Astrocyte of the cerebellum (primary cell): ENCODE results near the gene PPP6R2.

Experiments used
- DNase-seq: peaks from one replicate; pipeline ENCODE4 v3.0.0-alpha.2; 2011; ENCODE audit warnings: low read depth
- H3K4me3 ChIP-seq: 2 replicates; pipeline ENCODE4 v1.5.1; 2011; ENCODE audit warnings: mild to moderate bottlenecking, low read depth, low read length, moderate library complexity
- in situ Hi-C: cut with HindIII; loops from 2 replicates; pipeline ENCODE4 v1.10.0; 2017; ENCODE audit warnings: low sequenced_read_pairs
- TF ChIP-seq, protein P1 (sequence below): IDR thresholded peaks from 2 replicates; pipeline ENCODE4 v1.5.1; 2012; ENCODE audit warnings: low read length, low read depth, moderate library complexity, mild to moderate bottlenecking; ENCODE audit errors: missing control alignments

The PPP6R2 gene

DNA sequence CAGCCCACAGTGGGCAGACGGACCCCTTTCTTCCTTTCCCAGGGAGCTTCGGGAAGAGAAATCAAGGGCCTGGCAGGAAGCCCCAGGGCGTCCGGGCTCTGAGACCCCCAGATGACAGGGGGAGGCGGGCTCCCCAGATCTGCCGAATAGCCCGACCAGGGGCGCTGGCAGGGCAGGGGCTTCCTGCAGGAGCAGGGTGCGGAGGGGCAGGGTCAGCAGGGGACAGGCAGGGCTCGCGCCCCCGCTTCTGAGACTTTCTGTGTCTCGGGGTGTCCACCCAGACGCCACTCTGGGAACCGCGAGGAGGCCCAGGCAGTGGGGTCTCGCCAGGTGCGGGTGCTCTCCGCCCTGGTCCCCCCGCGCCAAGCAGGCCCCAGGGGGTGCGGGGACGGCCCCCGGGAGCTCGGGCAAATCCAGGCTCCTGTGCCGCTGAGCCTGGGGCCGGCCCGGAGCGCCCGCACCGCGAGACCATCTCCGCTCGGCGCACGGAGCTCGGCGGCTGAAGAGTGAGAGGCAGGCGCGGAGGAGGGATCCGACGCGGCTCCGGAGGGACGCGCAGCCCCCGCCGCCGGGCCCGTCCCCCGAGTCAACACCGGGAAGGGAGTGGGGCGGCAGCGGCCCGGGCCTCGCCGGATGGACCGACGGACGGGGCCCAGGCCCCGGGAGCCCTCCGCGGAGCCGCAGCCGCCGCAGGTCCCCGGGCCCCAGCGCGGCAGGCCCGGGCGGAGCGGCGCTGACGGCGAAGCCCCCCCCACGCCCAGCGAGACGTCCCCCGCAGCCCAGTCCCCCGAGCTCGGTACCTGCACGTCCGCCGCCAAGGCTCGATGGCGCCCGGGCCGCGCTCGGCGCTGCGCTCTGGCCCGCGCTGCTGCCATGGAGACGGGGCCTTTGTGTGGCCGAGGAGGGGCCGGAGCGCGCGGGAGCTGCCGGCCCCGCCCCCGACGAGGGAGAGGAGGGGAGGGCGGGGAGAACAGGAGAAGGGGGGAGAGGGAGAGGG lies 36.1 kb upstream of the PPP6R2 start, which contains the start of gene PLXNB2:
TSS of gene PLXNB2 (minus strand) at position 894 of the 997 bp plus-strand sequence. CDS start 17,062 bp downstream, outside the sequence.
- H3K4me3 ChIP-seq = peak within 1 kb of the TSS; percentile 93
- TF ChIP-seq, protein P1, sequence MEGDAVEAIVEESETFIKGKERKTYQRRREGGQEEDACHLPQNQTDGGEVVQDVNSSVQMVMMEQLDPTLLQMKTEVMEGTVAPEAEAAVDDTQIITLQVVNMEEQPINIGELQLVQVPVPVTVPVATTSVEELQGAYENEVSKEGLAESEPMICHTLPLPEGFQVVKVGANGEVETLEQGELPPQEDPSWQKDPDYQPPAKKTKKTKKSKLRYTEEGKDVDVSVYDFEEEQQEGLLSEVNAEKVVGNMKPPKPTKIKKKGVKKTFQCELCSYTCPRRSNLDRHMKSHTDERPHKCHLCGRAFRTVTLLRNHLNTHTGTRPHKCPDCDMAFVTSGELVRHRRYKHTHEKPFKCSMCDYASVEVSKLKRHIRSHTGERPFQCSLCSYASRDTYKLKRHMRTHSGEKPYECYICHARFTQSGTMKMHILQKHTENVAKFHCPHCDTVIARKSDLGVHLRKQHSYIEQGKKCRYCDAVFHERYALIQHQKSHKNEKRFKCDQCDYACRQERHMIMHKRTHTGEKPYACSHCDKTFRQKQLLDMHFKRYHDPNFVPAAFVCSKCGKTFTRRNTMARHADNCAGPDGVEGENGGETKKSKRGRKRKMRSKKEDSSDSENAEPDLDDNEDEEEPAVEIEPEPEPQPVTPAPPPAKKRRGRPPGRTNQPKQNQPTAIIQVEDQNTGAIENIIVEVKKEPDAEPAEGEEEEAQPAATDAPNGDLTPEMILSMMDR = no peak
- in situ Hi-C loops = no loop called here
- peak; percentile 39 for DNase-seq

DNA sequence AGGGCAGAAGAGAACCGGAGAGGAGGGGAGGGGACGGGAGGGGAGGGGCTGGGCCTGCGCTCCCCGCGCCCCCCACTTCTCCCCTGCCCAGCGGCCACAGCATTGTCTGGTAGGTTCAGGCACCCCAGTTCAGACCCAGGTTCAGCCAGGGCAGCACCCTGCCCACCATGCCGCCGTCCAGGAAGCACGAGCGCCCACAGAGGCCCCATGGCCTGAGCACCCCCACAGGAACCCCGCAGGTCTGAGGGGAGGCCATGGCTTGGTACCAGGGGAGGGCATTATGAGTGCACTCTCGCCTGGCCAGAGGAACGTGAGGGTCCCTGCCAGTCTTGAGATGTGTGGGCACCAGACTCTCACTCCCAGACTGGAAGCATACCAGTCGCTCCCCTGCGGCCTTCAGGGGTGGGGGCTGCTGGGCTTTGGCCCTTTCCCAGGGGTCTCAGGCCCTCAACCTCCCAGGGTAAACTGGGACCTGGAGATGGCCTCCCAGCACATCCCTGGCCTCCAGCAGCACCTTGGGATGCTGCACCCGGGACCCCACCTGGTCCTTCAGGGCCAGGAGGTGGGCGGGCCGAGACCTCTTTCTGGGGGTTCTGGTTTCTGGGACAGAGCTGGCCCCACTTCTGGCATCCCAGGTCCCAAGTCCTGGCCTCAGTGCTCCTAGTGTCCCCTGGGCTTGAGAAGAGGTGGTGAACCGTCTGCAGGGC lies 35.1 kb upstream of the PPP6R2 start:
- TF ChIP-seq, protein P1 = no peak
- DNase-seq = no peak
- H3K4me3 ChIP-seq = no peak overlapping the region
- in situ Hi-C loops = no loop called here

DNA sequence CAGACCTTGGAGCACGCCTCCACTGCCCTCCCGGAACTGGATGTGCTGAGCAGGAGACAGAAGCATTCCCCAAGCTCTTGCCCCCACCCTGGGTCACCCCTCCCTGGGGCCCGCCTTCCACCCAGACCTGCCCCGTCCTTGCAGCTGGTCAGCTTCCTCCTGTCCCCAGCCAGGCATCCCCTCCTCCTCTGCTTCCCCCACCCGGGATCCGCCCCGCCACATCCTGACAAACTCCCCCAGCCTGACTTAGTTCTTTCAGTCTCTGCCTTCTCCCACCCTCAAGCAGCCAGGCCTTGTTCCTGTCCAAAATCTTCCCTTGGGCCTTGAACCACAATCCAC lies 34.6 kb upstream of the PPP6R2 start:
- no peak overlapping the region for H3K4me3 ChIP-seq
- in situ Hi-C loops = no loop called here
- no peak for DNase-seq
- TF ChIP-seq, protein P1 = no peak

DNA sequence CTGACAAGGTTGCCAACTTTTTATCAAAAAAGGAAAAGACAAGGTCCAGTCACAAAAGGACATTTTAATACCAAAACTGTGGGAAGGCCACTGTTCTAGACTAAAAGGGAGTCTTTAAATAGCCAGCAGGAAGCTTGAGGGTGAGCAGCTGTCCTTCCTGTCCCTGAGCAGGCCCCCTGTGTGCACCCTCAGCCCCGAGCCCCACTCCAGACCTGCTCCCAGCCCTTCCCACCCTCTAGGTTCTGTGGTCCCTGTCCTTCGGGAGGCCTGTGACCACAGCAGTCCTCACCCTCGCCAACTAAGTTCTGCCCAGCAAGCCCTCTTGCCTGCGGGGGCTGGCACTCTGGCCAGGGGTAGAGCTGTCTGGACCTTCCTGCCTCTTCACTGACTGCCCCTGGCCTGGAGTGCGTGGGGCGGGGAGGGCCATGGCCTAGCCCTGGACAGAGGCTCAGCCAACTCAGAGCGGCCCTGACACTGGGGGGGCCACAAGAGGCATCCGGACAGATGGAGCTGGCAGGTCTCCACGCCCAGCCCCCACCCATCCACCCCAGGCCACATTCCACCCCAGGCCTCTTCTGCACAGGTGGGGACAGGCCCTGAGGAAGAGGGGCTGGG lies 34.0 kb upstream of the PPP6R2 start:
- H3K4me3 ChIP-seq = no peak overlapping the region
- TF ChIP-seq, protein P1 = no peak
- in situ Hi-C loops = no loop called here
- no peak for DNase-seq

DNA sequence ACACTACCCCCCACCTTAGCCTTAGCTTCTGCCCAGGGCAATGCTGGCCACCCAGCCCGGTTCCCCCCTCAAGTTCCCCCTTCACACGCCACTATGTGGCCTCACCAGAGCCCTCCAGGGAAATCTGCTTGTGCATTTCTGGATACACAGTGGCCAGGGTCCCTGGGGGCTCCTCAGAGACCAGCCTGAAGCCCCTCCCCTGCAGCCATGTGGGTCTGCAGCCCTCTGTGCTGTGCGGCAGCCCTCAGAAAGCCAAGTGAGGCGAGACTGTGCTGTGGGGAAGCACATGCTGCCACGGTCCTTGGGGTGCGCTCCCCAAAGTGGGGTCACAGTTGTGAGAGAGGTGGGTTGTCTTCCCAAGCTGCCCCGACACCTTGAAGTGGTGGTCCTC lies 33.5 kb upstream of the PPP6R2 start:
- TF ChIP-seq, protein P1 = no peak
- DNase-seq = no peak
- in situ Hi-C loops = no loop called here
- no peak overlapping the region for H3K4me3 ChIP-seq

DNA sequence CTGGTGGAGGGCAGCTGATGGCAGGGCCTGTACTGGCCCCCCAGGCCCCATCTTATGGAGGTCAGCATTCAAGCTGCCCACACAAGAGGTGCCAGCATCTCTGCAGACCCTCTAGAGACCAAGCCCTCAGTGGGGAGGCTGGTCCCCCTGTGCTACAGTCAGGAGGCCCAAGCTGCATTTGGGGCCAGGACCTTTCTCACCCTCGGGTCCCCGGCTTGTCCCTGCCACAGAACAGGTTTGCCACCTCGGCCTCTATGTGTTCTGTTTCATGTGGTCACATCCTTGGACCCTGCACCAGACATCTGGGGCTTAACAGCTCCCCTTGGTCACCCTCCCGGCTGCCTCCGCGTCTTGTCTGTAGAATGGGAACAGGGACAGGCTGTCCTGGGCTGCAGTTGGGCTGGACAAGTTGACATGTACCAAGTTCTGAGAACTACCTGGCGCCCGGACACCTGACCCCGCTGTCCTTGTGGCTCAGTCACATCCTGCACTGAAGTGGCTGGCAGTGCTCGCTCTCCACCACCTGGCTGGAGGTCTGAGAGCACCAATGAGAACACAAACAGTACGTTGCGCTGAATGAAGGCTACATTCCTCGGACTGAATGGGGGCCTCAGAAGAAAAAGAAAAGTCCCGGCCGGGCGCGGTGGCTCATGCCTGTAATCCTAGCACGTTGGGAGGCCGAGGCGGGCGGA lies 33.0 kb upstream of the PPP6R2 start:
- TF ChIP-seq, protein P1 = no peak
- no peak for DNase-seq
- no peak overlapping the region for H3K4me3 ChIP-seq
- in situ Hi-C loops = no loop called here
